ENCODE results near the gene CSAD.

GRCh38 chr12:53173085-53173715 is 7.5 kb downstream of the CSAD start:
- TF ChIP-seq EZH2phosphoT487 (IDR thresholded peaks at IDR 0.05; ENCODE audit: borderline replicate concordance, low read depth, low read length): no peak
- TF ChIP-seq, protein P1, sequence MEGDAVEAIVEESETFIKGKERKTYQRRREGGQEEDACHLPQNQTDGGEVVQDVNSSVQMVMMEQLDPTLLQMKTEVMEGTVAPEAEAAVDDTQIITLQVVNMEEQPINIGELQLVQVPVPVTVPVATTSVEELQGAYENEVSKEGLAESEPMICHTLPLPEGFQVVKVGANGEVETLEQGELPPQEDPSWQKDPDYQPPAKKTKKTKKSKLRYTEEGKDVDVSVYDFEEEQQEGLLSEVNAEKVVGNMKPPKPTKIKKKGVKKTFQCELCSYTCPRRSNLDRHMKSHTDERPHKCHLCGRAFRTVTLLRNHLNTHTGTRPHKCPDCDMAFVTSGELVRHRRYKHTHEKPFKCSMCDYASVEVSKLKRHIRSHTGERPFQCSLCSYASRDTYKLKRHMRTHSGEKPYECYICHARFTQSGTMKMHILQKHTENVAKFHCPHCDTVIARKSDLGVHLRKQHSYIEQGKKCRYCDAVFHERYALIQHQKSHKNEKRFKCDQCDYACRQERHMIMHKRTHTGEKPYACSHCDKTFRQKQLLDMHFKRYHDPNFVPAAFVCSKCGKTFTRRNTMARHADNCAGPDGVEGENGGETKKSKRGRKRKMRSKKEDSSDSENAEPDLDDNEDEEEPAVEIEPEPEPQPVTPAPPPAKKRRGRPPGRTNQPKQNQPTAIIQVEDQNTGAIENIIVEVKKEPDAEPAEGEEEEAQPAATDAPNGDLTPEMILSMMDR (conservative IDR thresholded peaks at IDR 0.05; ENCODE audit: low read length): no peak

Measured in OCI-LY7 (cell line).